ENCODE measurements around the gene AGER.

Gene AGER

GRCh38 chr6:32184084-32184640 lies at the start of gene AGER:
AGER (minus strand) TSS chr6:32184253; CDS start chr6:32184222, 31 bp downstream.
- no peak for DNase-seq (ENCODE audit: low read depth)
- no peak within 1 kb of the TSS for H3K4me3 ChIP-seq (ENCODE audit: low read depth, low read length)
- no peak for TF ChIP-seq CTCF (conservative IDR thresholded peaks at IDR 0.05; ENCODE audit: low read depth, low read length)

- no peak overlapping the region for H3K4me3 ChIP-seq (ENCODE audit: low read depth, low read length)
- TF ChIP-seq CTCF (conservative IDR thresholded peaks at IDR 0.05; ENCODE audit: low read depth, low read length), result no peak
- no peak for DNase-seq (ENCODE audit: low read depth)
These were observed 42.4 kb upstream of the AGER start for GRCh38 chr6:32226434-32226833.

- no peak for TF ChIP-seq CTCF (conservative IDR thresholded peaks at IDR 0.05; ENCODE audit: low read depth, low read length)
- H3K4me3 ChIP-seq (ENCODE audit: low read depth, low read length), result no peak overlapping the region
- no peak for DNase-seq (ENCODE audit: low read depth)
These were observed 40.6 kb upstream of the AGER start for GRCh38 chr6:32224696-32225095.

DNA sequence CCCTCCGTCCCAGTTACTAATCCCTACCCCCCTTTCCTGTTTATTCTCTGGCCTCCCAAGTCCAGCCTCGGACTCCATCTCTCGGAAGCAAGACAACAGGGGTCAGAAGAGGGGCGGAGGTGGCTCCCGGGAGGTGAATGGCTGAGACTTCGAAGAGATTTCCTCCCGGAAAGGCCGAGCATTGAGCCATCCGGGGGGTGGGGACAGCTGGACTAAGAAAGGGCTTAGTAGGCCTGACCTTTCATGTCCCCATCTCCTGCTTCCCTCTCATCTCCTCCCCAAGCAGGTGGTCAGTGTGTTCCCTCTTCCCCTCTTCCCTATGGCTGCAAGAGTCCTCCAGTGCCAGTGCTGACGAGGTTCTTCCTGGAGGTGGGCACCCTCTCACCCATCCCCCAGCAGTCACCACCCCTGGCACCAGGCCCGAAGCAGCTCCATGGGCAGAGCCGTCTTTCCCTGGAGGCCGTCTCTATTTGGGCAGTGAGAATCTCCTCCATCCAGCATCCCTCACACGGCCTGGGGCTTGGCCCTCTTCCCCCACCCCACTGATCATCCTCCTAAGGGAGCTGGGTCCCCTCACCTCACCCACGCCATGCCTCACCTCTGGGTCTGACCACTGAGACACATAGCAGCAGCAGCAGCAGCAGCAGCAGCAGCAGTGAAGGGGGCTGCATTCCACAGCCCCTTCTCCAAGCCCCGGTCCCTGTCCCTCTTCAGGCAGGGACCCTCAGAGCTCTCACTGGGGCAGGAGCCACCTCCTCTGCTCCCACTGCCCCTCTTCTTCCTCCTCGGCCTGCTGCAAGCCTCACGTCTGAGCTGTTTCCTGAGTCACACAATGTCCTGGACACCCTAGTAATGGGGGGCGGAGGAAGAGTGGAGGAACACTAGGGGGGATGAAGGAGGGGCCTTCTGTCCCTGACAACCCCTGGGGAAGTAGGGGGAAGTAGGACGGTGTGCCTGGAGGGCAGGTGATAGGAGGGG lies 39.5 kb upstream of the AGER start, which contains the start of gene NOTCH4:
Gene NOTCH4 (minus strand): TSS at position 810 of the 978 bp plus-strand sequence. CDS start 139 bp downstream, at position 671.
- H3K4me3 ChIP-seq (ENCODE audit: low read depth, low read length), result no peak within 1 kb of the TSS
- no peak for TF ChIP-seq CTCF (conservative IDR thresholded peaks at IDR 0.05; ENCODE audit: low read depth, low read length)
- DNase-seq (ENCODE audit: low read depth), result no peak

DNA sequence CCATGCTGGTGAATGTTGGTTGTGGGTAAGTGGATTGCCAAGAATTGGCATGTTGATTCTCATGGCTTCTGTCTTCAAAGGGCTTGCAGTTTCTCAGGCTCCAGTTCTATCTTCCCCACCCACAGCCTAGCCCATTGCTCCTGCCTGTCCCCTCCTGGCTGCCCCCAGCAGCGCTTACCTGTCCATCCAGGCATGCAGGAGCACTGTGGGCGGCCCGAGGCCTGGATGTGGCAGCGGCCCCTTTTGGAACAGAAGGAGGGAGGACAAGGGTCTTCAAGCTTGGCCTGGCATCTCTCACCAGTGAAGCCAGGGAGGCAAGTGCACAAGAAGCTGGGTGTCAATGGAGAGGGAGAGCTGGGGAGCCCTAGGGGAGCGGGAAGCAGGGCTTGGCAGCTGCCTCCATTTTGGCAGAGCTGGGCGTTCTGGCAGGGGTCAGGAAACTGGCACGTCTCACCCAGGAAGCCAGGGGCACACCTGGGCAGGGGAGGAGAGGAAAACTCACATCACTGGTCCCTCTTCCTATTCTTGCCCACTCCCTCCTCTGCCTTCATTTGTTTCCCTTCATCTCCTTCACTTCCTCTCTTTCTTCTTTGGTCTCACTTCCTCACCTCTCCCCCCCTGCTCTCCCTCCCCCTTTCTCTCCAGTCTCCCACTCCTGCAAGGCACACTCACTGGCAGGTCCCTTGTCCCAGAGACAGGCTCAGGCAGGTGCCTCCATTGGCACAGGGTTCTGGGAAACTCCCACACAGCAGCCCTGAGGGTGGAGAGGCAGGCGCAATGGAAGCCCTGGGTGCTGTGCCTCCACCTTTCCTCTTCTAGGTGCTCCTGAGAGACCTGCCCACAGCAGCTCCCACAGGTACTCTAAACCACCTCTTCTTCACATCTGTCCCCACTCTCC lies 38.5 kb upstream of the AGER start:
- no peak for DNase-seq (ENCODE audit: low read depth)
- no peak overlapping the region for H3K4me3 ChIP-seq (ENCODE audit: low read depth, low read length)
- no peak for TF ChIP-seq CTCF (conservative IDR thresholded peaks at IDR 0.05; ENCODE audit: low read depth, low read length)

DNA sequence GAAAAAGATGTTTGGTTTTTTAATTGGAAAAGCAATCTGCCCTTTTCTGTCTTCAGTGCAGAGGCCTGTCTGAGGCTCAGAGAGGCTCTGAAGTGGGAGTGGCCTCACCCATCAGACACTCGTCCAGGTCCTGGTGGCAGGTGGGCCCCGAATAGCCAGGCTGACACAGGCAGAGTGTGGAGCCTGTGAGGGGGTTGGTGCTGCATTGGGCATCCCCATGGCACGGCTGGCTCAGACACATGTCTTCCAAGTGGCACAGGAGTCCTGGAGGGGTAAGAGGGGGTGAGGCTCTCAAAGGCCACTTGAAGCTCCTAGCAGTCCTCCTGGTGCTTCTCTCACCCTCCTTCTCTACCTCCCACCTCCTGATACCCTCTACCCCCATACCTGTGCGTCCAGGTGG lies 36.0 kb upstream of the AGER start:
- TF ChIP-seq CTCF (conservative IDR thresholded peaks at IDR 0.05; ENCODE audit: low read depth, low read length), result no peak
- no peak for DNase-seq (ENCODE audit: low read depth)
- H3K4me3 ChIP-seq (ENCODE audit: low read depth, low read length), result no peak overlapping the region

Measured in choroid plexus epithelial cell (primary cell).